Ascending aorta (tissue), 2 donors: ENCODE measurements around the gene MTNR1B. TPM values are rescaled to one million over a fixed set of nuclear protein-coding genes. Genes with fewer than 3 reads are reported as not detected.

ENCODE experiments used
- DNase-seq, 2 donors: peaks; one replicate each; pipeline ENCODE4 v3.0.0-alpha.2; 2019; ENCODE audit warnings: low spot score in 2 of 2
- H3K27ac ChIP-seq, 2 donors: fragments of 200-600 bp; sonication (generic); one replicate each; pipeline ENCODE4 v1.5.1; 2016 to 2017; ENCODE audit warnings: mild to moderate bottlenecking in 1 of 2
- H3K27me3 ChIP-seq: fragments of 200-600 bp; sonication (generic); one replicate; pipeline ENCODE4 v1.5.1; 2017
- H3K36me3 ChIP-seq, 2 donors: fragments of 200-600 bp; sonication (generic); one replicate each; pipeline ENCODE4 v1.5.1; 2016
- H3K4me1 ChIP-seq, 2 donors: fragments of 200-600 bp; sonication (generic); one replicate each; pipeline ENCODE4 v1.5.1; 2016 to 2017; ENCODE audit warnings: mild to moderate bottlenecking in 1 of 2
- H3K4me3 ChIP-seq, 2 donors: fragments of 200-600 bp; sonication (generic); one replicate each; pipeline ENCODE4 v1.5.1; 2016 to 2017; ENCODE audit warnings: mild to moderate bottlenecking in 1 of 2
- H3K9me3 ChIP-seq, 2 donors: fragments of 200-600 bp; sonication (generic); one replicate each; pipeline ENCODE4 v1.5.1; 2016
- intact Hi-C: fragments of 100-400 bp; cut with DNase I; formaldehyde crosslinking; loops from one replicate; pipeline ENCODE4 v1.15.1; 2023
- total RNA-seq: library from RNA; depleted of rRNA; stranded (reverse); fragments of >200 nt; gene quantifications from one replicate; pipeline ENCODE4 v1.1.0, GENCODE V29; 2016
- TF ChIP-seq, protein P1 (sequence below), 3 experiments: fragments of 200-600 bp in 2 of 3; fragments of 450-650 bp in 1 of 3; sonication (generic) in 2 of 3; IDR thresholded peaks; one replicate each; pipeline ENCODE4 v1.5.1; 2016 to 2019; ENCODE audit warnings: antibody characterized with exemption in 3 of 3, mild to moderate bottlenecking in 1 of 3, moderate library complexity in 1 of 3

Gene MTNR1B
- total RNA-seq, 1 donor from 2014 or later: not detected

DNA sequence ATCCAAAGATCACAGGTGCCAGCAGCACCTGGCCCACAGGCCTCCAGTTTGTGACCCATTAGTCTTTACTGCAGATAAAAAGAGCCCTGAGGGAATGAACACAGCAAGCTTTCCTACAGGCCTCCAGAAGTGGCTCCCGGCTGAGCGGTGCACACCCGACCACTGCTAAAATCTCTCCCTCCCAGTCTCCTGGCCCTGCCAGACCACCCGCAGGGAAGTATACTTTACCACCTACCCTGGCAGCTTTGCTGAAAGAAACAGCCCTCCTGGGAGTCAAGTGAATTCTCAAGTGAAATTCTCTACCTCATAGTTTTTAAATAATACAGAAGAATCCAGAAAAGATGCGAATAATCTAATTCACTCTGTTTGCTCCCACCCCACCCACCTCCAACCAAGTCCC lies 15.4 kb upstream of the MTNR1B start:
- TF ChIP-seq, protein P1, sequence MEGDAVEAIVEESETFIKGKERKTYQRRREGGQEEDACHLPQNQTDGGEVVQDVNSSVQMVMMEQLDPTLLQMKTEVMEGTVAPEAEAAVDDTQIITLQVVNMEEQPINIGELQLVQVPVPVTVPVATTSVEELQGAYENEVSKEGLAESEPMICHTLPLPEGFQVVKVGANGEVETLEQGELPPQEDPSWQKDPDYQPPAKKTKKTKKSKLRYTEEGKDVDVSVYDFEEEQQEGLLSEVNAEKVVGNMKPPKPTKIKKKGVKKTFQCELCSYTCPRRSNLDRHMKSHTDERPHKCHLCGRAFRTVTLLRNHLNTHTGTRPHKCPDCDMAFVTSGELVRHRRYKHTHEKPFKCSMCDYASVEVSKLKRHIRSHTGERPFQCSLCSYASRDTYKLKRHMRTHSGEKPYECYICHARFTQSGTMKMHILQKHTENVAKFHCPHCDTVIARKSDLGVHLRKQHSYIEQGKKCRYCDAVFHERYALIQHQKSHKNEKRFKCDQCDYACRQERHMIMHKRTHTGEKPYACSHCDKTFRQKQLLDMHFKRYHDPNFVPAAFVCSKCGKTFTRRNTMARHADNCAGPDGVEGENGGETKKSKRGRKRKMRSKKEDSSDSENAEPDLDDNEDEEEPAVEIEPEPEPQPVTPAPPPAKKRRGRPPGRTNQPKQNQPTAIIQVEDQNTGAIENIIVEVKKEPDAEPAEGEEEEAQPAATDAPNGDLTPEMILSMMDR (IDR thresholded peaks at IDR 0.05): no peak
- intact Hi-C loops: no loop called here
- Histone ChIP-seq H3K9me3 (no peaks in the 10 kb centered on the region), H3K4me1 (no peaks in the 10 kb centered on the region), H3K36me3 (no peaks in the 10 kb centered on the region), H3K27ac (no peak overlapping the region), H3K4me3 (no peak overlapping the region), H3K27me3 (no peaks in the 10 kb centered on the region)
- no peak for DNase-seq

DNA sequence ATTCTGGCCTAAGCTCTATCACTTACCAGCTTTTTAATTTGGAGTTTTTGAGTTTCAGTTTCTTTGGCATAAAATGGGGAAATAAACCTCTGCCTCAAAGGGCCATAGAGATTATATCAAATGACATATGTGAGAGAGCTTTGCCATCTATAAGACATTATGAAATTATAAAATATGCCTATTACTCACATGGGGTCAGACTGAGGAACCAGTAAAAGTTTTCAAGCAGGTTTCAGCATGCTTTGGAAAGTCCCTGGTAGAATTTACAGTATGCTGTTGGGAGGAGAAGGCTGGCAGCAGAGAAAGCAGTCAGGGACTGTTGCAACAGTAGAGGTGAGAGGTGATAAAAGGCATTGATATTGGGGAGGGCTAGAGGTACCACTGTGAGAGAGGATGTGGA lies 13.6 kb upstream of the MTNR1B start:
- no peaks in the 10 kb centered on the region for H3K4me1 ChIP-seq
- no peak overlapping the region for H3K27ac ChIP-seq
- no peak overlapping the region for H3K4me3 ChIP-seq
- H3K36me3 ChIP-seq: no peaks in the 10 kb centered on the region
- no peaks in the 10 kb centered on the region for H3K27me3 ChIP-seq
- intact Hi-C loops: no loop called here
- no peaks in the 10 kb centered on the region for H3K9me3 ChIP-seq
- TF ChIP-seq, protein P1 (IDR thresholded peaks at IDR 0.05): no peak
- no peak for DNase-seq

DNA sequence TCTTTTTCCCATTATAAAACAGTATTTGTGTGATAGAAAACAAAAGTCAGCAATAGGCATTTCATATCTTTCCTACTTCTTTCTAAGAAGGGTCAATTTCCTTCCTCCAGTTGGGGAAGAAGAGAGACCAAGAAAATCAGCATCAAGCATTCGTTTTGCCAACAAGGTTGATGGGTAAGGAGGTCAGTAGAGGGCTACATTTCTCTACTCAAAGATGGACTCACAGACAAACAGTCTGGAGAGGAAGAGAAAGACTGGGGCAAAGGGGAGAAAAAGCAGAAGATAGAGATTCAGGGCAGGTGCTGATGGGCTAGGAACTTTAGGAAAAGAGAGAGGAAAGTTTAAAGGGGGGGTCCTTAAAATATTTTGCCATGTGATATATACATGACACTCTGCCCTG lies 8.6 kb upstream of the MTNR1B start:
- intact Hi-C loops: no loop called here
- H3K4me3 ChIP-seq: no peak overlapping the region
- no peaks in the 10 kb centered on the region for H3K4me1 ChIP-seq
- no peak overlapping the region for H3K27ac ChIP-seq
- H3K36me3 ChIP-seq: no peaks in the 10 kb centered on the region
- no peak for DNase-seq
- no peaks in the 10 kb centered on the region for H3K27me3 ChIP-seq
- H3K9me3 ChIP-seq: no peaks in the 10 kb centered on the region
- TF ChIP-seq, protein P1 (IDR thresholded peaks at IDR 0.05): no peak

DNA sequence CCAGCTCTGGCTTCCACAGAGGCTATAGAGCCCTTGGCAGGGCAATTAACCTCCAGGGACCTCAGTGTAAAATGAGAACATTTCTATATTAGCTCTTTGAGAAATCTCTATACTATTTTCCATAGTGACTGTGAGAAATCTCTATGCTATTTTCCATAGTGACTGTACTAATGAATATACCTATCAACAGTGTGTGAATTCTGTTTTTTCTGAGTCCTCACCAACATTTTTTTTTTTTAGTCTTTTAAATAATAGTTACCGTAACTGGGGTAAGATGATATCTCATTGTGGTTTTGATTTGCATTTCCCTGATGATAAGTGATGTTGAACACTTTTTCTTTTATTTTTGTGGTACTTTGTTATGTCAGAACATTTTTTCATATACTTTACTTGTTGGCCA lies 7.0 kb upstream of the MTNR1B start:
- no peaks in the 10 kb centered on the region for H3K9me3 ChIP-seq
- H3K4me3 ChIP-seq: no peak overlapping the region
- DNase-seq: no peak
- no peaks in the 10 kb centered on the region for H3K27me3 ChIP-seq
- no peak overlapping the region for H3K27ac ChIP-seq
- no peaks in the 10 kb centered on the region for H3K36me3 ChIP-seq
- intact Hi-C loops: no loop called here
- TF ChIP-seq, protein P1 (IDR thresholded peaks at IDR 0.05): no peak
- no peaks in the 10 kb centered on the region for H3K4me1 ChIP-seq

DNA sequence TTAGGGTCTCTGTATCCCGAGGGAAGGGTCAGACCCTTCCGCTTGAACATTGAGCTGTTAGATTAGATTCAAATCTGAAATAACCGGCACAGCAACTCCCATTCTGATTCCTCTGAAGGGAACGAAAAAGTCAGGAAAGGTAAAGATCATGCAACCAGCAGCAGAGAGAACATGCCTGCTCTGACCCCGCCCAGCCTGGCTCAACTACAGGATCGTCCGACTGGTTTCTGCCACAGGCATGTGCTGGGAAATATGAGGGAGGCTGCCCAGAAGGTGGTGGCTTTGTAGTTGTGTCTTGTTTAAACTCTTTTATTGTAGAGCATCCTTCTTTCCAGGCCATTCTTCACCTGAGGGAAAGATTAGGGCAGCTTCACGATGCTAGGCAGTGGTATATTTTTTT lies 5.0 kb upstream of the MTNR1B start:
- Histone ChIP-seq H3K27me3 (no peaks in the 10 kb centered on the region), H3K27ac (no peak overlapping the region), H3K4me1 (no peaks in the 10 kb centered on the region), H3K9me3 (no peaks in the 10 kb centered on the region), H3K4me3 (no peak overlapping the region), H3K36me3 (no peaks in the 10 kb centered on the region)
- TF ChIP-seq, protein P1 (IDR thresholded peaks at IDR 0.05): no peak
- intact Hi-C loops: no loop called here
- DNase-seq: no peak

DNA sequence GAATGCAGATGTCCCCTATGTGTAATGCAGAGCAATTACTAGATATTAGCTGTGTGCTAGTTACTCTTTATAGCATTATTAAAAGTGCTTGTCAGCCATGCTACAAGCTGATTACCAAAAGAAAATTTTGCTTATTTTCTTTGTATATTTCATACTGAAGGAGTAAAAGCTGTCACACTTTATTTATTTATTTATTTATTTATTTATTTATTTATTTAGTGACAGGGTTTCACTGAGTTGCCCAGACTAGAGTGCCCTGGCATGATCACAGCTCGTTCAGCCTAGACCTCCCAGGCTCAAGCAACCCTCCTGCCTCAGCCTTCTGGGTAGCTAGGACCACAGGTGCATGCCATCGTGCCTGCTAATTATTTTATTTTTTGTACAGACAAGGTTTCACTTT lies 4.3 kb upstream of the MTNR1B start:
- Histone ChIP-seq H3K4me1 (no peaks in the 10 kb centered on the region), H3K9me3 (no peaks in the 10 kb centered on the region), H3K36me3 (no peaks in the 10 kb centered on the region), H3K27me3 (no peaks in the 10 kb centered on the region), H3K4me3 (no peak overlapping the region), H3K27ac (no peak overlapping the region)
- DNase-seq: no peak
- TF ChIP-seq, protein P1 (IDR thresholded peaks at IDR 0.05): no peak
- intact Hi-C loops: no loop called here
